Measurements from ENCODE around the gene ENTPD8. TPM values are rescaled to one million over a fixed set of nuclear protein-coding genes. Genes with fewer than 3 reads are reported as not detected.

Gene ENTPD8
- total and polyA plus RNA-seq, 10 of the 15 experiments (the other 5 are each of a cell fraction or from before 2014, with no cell fraction given), result not detected

GRCh38 chr9:137434498-137435380 lies 6.4 kb downstream of the ENTPD8 start:
- SMC1A ChIA-PET (ENCODE audit: uncharacterized antibody, unreplicated experiment), result no interaction called here
- FAIRE-seq (no peak), DNase-seq (ENCODE audit: low read depth, low spot score) (no peak), ATAC-seq (no peak)
- Histone ChIP-seq H4K20me1 (ENCODE audit: control insufficient read depth, insufficient read depth) (no peaks in the 10 kb centered on the region), H3K9me3 (replicated peaks; ENCODE audit: control insufficient read depth, insufficient read depth, low read length) (no peaks in the 10 kb centered on the region), H3K36me3 (ENCODE audit: control insufficient read depth in 2 of 2, insufficient read depth in 2 of 2, low read length in 1 of 2) (no peaks in the 10 kb centered on the region), H2AFZ (ENCODE audit: control insufficient read depth, low read depth, low read length) (no peak overlapping the region), H3K79me2 (ENCODE audit: control insufficient read depth, insufficient read depth, low read length) (no peaks in the 10 kb centered on the region), H3K4me2 (ENCODE audit: control insufficient read depth, insufficient read depth) (no peak overlapping the region), H3K4me1 (ENCODE audit: control insufficient read depth, insufficient read depth, low read length) (0 out of 2 replicates have a peak, but pooled peaks cover 6% of the 10 kb centered on the region), H3K4me3 (no peak overlapping the region), H3K27ac (ENCODE audit: control insufficient read depth, insufficient read depth) (no peak overlapping the region), H3K27me3 (replicated peaks in 1 of 2; ENCODE audit: control insufficient read depth in 2 of 2, insufficient read depth in 2 of 2, low read length in 1 of 2) (no peaks in the 10 kb centered on the region), H3K9ac (ENCODE audit: control insufficient read depth, insufficient read depth, low read length) (no peak overlapping the region)
- in situ Hi-C loops (cut with MboI), result no loop called here
- no TSS peak for BruUV-seq (replicated peaks)
- POLR2A ChIA-PET, result no interaction called here
- intact Hi-C loops (cut with micrococcal nuclease; ENCODE audit: unreplicated experiment), result no loop called here
- 48% methylated on average over 41 of the region's 43 CpGs for WGBS (ENCODE audit: insufficient coverage, insufficient replicate concordance, low lambda C conversion rate, missing lambda C conversion rate)
- CTCF ChIA-PET, result no interaction called here
- RAD21 ChIA-PET (ENCODE audit: unreplicated experiment), result no interaction called here
- TF ChIP-seq TARDBP (IDR thresholded peaks at IDR 0.05; ENCODE audit: borderline replicate concordance), result no peak
- no peak for TF ChIP-seq ZNF592 (IDR thresholded peaks at IDR 0.05)
- TF ChIP-seq STAT3 (IDR thresholded peaks at IDR 0.05; ENCODE audit: low read depth, low read length), result no peak
- no peak for TF ChIP-seq NFXL1 (IDR thresholded peaks at IDR 0.05; ENCODE audit: borderline replicate concordance)
- TF ChIP-seq, protein P1, sequence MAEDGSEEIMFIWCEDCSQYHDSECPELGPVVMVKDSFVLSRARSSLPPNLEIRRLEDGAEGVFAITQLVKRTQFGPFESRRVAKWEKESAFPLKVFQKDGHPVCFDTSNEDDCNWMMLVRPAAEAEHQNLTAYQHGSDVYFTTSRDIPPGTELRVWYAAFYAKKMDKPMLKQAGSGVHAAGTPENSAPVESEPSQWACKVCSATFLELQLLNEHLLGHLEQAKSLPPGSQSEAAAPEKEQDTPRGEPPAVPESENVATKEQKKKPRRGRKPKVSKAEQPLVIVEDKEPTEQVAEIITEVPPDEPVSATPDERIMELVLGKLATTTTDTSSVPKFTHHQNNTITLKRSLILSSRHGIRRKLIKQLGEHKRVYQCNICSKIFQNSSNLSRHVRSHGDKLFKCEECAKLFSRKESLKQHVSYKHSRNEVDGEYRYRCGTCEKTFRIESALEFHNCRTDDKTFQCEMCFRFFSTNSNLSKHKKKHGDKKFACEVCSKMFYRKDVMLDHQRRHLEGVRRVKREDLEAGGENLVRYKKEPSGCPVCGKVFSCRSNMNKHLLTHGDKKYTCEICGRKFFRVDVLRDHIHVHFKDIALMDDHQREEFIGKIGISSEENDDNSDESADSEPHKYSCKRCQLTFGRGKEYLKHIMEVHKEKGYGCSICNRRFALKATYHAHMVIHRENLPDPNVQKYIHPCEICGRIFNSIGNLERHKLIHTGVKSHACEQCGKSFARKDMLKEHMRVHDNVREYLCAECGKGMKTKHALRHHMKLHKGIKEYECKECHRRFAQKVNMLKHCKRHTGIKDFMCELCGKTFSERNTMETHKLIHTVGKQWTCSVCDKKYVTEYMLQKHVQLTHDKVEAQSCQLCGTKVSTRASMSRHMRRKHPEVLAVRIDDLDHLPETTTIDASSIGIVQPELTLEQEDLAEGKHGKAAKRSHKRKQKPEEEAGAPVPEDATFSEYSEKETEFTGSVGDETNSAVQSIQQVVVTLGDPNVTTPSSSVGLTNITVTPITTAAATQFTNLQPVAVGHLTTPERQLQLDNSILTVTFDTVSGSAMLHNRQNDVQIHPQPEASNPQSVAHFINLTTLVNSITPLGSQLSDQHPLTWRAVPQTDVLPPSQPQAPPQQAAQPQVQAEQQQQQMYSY (CRISPR knock-in tag; IDR thresholded peaks at IDR 0.05), result no peak
- TF ChIP-seq MLLT1 (IDR thresholded peaks at IDR 0.05), result no peak
- TF ChIP-seq, protein P2, sequence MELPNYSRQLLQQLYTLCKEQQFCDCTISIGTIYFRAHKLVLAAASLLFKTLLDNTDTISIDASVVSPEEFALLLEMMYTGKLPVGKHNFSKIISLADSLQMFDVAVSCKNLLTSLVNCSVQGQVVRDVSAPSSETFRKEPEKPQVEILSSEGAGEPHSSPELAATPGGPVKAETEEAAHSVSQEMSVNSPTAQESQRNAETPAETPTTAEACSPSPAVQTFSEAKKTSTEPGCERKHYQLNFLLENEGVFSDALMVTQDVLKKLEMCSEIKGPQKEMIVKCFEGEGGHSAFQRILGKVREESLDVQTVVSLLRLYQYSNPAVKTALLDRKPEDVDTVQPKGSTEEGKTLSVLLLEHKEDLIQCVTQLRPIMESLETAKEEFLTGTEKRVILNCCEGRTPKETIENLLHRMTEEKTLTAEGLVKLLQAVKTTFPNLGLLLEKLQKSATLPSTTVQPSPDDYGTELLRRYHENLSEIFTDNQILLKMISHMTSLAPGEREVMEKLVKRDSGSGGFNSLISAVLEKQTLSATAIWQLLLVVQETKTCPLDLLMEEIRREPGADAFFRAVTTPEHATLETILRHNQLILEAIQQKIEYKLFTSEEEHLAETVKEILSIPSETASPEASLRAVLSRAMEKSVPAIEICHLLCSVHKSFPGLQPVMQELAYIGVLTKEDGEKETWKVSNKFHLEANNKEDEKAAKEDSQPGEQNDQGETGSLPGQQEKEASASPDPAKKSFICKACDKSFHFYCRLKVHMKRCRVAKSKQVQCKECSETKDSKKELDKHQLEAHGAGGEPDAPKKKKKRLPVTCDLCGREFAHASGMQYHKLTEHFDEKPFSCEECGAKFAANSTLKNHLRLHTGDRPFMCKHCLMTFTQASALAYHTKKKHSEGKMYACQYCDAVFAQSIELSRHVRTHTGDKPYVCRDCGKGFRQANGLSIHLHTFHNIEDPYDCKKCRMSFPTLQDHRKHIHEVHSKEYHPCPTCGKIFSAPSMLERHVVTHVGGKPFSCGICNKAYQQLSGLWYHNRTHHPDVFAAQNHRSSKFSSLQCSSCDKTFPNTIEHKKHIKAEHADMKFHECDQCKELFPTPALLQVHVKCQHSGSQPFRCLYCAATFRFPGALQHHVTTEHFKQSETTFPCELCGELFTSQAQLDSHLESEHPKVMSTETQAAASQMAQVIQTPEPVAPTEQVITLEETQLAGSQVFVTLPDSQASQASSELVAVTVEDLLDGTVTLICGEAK (IDR thresholded peaks at IDR 0.05; ENCODE audit: borderline replicate concordance), result no peak
- TF ChIP-seq TCF7 (IDR thresholded peaks at IDR 0.05; ENCODE audit: borderline replicate concordance), result no peak
- TF ChIP-seq ESRRA (IDR thresholded peaks at IDR 0.05; ENCODE audit: low read length), result no peak
